ENCODE measurements around the gene GAB4. TPM values are rescaled to one million over a fixed set of nuclear protein-coding genes. Genes with fewer than 3 reads are reported as not detected.
"Not testable (repeated sequence)": the region's sequence is repeated elsewhere in the genome, so short reads cannot be mapped to it uniquely, and the experiment has no call there.

Gene GAB4
- total RNA-seq, 1 donor from 2014 or later: not detected

DNA sequence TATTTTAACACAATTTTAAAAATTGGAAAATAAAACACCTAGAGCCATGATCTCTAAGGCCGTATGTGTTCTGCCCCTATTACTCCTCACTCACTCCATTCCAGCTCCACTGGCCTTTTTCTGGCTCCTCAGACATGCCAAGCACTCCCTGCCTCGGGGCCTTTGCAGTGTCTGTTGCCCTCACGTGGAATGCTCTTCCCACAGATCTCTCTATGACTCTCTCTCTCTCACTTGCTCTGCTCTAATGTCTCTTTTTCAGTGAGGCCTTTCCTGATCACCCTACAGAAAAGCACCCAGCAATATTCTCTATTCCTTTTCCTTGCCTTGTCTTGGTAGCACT is 6.0 kb upstream of the GAB4 start:
- peaks cover 13% of the 10 kb centered on the region for H3K27me3 Mint-ChIP-seq
- not testable (repeated sequence) for H3K9me3 Mint-ChIP-seq (ENCODE audit: low read depth); H3K27ac Mint-ChIP-seq; H3K4me3 Mint-ChIP-seq (ENCODE audit: low read depth); DNase-seq (ENCODE audit: low spot score, unreplicated experiment); H3K4me1 Mint-ChIP-seq (ENCODE audit: low read depth); H3K36me3 Mint-ChIP-seq (ENCODE audit: insufficient read depth)

DNA sequence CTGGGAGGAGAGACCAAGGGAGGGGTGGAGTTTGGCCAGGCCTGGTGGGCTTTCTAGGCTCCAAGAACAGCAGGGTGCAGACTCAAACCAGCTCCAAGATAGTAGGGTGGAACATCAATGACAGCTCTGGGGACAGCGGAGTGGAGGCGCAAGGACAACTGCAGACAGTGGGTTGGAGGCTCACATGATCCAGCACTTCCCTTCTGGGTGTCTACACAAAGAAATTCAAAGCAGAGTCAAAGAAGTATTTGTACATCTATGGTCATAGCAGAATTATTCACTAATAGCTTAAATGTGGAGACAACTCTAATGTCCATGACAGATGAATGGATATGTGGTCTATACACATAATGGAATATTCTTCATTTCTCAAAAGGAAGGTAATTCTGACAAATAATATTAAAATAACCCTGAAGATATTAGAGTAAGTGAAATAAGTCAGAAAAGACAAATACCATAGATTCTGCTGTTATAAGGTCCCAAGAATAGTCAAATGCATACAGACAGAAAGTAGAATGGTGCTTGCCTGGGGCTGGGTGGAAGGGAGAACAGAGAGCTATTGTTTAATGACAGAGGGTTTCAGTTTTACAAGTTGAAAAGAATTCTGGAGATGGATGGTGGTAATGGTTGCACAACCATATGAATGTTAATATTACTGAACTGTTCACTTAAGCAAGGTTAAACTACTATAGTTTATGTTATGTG is 5.5 kb upstream of the GAB4 start:
- H3K9me3 Mint-ChIP-seq (ENCODE audit: low read depth): peaks cover 4% of the 10 kb centered on the region
- H3K36me3 Mint-ChIP-seq (ENCODE audit: insufficient read depth): no peaks in the 10 kb centered on the region
- DNase-seq (ENCODE audit: low spot score, unreplicated experiment): no peak
- peaks cover 16% of the 10 kb centered on the region for H3K27me3 Mint-ChIP-seq
- TF ChIP-seq, protein P1, sequence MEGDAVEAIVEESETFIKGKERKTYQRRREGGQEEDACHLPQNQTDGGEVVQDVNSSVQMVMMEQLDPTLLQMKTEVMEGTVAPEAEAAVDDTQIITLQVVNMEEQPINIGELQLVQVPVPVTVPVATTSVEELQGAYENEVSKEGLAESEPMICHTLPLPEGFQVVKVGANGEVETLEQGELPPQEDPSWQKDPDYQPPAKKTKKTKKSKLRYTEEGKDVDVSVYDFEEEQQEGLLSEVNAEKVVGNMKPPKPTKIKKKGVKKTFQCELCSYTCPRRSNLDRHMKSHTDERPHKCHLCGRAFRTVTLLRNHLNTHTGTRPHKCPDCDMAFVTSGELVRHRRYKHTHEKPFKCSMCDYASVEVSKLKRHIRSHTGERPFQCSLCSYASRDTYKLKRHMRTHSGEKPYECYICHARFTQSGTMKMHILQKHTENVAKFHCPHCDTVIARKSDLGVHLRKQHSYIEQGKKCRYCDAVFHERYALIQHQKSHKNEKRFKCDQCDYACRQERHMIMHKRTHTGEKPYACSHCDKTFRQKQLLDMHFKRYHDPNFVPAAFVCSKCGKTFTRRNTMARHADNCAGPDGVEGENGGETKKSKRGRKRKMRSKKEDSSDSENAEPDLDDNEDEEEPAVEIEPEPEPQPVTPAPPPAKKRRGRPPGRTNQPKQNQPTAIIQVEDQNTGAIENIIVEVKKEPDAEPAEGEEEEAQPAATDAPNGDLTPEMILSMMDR (IDR thresholded peaks at IDR 0.05; ENCODE audit: unreplicated experiment): no peak
- H3K27ac Mint-ChIP-seq: no peak overlapping the region
- H3K4me3 Mint-ChIP-seq (ENCODE audit: low read depth): no peak overlapping the region
- H3K4me1 Mint-ChIP-seq (ENCODE audit: low read depth): no peaks in the 10 kb centered on the region

DNA sequence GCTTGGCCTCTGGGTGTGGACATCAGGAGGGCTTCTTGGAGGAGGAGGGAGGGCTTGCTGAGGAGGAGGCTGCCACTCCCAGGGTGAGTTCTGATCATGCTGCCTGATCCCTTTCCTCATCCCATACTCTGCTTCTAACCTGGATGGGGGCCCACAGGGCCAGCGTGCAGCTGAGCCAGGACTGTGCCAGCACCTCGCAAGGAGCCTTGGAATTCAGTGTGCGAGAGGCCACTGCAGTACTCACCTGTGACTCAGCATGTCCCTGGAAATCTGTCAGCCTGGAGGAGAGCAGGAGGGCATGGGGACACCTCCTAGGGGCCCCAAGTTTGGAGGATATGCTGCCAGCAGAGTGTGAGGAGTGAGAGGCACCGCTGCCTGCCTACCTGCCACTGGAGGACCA is 4.2 kb upstream of the GAB4 start:
- no peak for DNase-seq (ENCODE audit: low spot score, unreplicated experiment)
- Mint-ChIP-seq H3K36me3 (ENCODE audit: insufficient read depth) (no peaks in the 10 kb centered on the region), H3K4me3 (ENCODE audit: low read depth) (no peak overlapping the region), H3K27me3 (peaks cover 20% of the 10 kb centered on the region), H3K9me3 (ENCODE audit: low read depth) (peaks cover 4% of the 10 kb centered on the region), H3K4me1 (ENCODE audit: low read depth) (no peaks in the 10 kb centered on the region), H3K27ac (no peak overlapping the region)
- TF ChIP-seq, protein P1 (IDR thresholded peaks at IDR 0.05; ENCODE audit: unreplicated experiment): no peak

DNA sequence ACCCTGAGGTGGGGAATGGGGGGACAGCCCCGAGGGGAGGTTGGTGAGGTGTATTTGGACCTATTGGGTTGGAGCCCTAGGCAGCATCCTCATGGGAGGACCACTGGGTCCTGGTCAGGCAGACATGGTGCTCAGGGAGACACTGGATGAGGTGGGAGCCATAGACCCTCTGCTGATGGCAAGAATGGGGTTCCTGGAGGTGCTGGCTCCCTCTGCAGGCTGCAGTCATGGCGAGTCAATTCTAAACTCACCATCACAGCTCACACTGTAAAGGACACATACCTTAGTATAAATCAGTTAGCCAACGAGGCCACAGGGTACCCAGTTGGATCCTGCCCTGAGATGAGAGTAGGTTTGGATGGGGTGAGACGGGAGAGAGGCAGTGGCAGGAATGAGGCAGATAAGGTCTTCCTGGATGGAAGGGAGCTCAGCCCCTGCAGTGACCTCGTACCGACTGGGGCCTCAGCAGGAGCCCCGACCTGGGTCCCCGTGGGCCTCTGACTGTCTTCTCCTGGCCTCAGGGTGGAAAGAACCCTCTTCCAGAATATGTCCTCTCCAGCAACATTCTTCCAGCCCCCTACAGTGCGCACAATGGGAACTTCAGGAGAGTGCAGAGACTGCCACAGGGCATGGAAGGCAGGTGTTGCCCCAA is 1.7 kb upstream of the GAB4 start:
- no peak for DNase-seq (ENCODE audit: low spot score, unreplicated experiment)
- Mint-ChIP-seq H3K4me3 (ENCODE audit: low read depth) (no peak overlapping the region), H3K4me1 (ENCODE audit: low read depth) (no peaks in the 10 kb centered on the region), H3K9me3 (ENCODE audit: low read depth) (peaks cover 18% of the 10 kb centered on the region), H3K27me3 (peaks cover 40% of the 10 kb centered on the region), H3K27ac (no peak overlapping the region), H3K36me3 (ENCODE audit: insufficient read depth) (no peaks in the 10 kb centered on the region)
- TF ChIP-seq, protein P1 (IDR thresholded peaks at IDR 0.05; ENCODE audit: unreplicated experiment): no peak

DNA sequence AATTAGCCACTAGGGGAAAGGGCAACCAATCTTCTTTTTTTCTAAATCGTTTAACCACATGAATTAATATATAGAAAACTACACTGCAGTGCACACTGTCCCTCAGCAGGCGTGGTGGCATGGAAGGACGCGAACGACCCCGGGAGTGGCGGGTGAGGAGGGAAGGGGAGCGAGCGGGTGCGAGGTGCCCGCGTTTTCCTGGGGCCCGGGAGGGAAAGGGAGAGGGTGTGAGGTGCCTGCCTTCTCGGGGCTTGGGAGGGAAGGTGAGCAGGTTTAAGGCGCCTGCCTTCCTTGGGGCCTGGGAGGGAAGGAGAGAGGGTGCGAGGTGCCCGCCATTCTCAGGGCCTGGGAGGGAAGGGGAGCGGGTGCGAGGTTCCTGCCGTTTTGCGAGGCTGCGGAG is 765 bp downstream of the GAB4 start:
- TF ChIP-seq, protein P1 (IDR thresholded peaks at IDR 0.05; ENCODE audit: unreplicated experiment): no peak
- Mint-ChIP-seq H3K27ac (no peak overlapping the region), H3K4me1 (ENCODE audit: low read depth) (no peaks in the 10 kb centered on the region), H3K27me3 (peaks cover 42% of the 10 kb centered on the region), H3K36me3 (ENCODE audit: insufficient read depth) (no peaks in the 10 kb centered on the region), H3K4me3 (ENCODE audit: low read depth) (no peak overlapping the region), H3K9me3 (ENCODE audit: low read depth) (peaks cover 34% of the 10 kb centered on the region)
- no peak for DNase-seq (ENCODE audit: low spot score, unreplicated experiment)

DNA sequence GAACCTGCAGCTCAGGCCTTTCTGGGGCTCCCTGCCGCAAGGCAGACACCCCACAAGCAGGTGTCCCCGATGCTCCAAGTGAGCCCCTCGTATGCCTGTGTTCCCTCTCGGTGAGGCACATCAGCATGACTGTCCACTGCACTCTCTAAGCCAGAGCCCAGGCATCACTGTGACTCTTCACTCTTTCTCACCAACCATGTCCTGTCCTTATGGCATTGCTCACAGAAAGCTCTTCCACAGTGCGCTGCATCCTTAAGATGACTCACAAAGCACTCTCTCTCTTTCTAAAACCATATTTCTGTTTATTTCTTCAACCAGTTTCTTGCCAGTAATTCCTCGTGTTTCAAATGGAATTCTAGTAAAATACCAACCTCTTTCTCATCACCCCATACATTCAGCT is 18.1 kb downstream of the GAB4 start:
- Mint-ChIP-seq H3K4me1 (ENCODE audit: low read depth) (no peaks in the 10 kb centered on the region), H3K4me3 (ENCODE audit: low read depth) (no peak overlapping the region), H3K27ac (no peak overlapping the region), H3K9me3 (ENCODE audit: low read depth) (peaks cover 19% of the 10 kb centered on the region), H3K27me3 (no peaks in the 10 kb centered on the region), H3K36me3 (ENCODE audit: insufficient read depth) (no peaks in the 10 kb centered on the region)
- no peak for DNase-seq (ENCODE audit: low spot score, unreplicated experiment)
- TF ChIP-seq, protein P1 (IDR thresholded peaks at IDR 0.05; ENCODE audit: unreplicated experiment): no peak
